Bronchial epithelial cell (primary cell): ENCODE data around the gene TRIM46. TPM values are rescaled to one million over a fixed set of nuclear protein-coding genes. Genes with fewer than 3 reads are reported as not detected.
"Not testable (repeated sequence)": the region's sequence is repeated elsewhere in the genome, so short reads cannot be mapped to it uniquely, and the experiment has no call there.

Experiments used
- DNase-seq: peaks from one replicate; pipeline ENCODE4 v3.0.0-alpha.2; 2010; ENCODE audit warnings: low read depth
- FAIRE-seq: peaks from 2 replicates; lab custom pipeline; 2011; peaks lifted over from hg19 to GRCh38; lab: Jason Lieb, UNC
- H3K27me3 ChIP-seq: 2 replicates; pipeline ENCODE4 v1.5.1; 2011; ENCODE audit warnings: low read length; ENCODE audit not compliant: control insufficient read depth, insufficient read depth
- H3K36me3 ChIP-seq: 2 replicates; pipeline ENCODE4 v1.5.1; 2011; ENCODE audit warnings: low read length; ENCODE audit not compliant: control insufficient read depth, insufficient read depth
- H3K4me3 ChIP-seq: 2 replicates; pipeline ENCODE4 v1.5.1; 2011; ENCODE audit warnings: mild to moderate bottlenecking, low read depth, low read length, control low read depth
- total RNA-seq: library from RNA; depleted of rRNA; stranded (reverse); fragments of >200 nt; gene quantifications from 2 replicates; pipeline ENCODE4 v1.2.1, GENCODE V29; 2014
- TF ChIP-seq, protein P1 (sequence below): IDR thresholded peaks from 2 replicates; pipeline ENCODE4 v1.5.1; 2011; ENCODE audit warnings: mild to moderate bottlenecking, moderate library complexity, low read length, control low read depth, inconsistent platforms; ENCODE audit not compliant: insufficient read depth, severe bottlenecking

The TRIM46 gene
- total RNA-seq, 1 donor from 2014 or later: 0.26 TPM

- TF ChIP-seq, protein P1, sequence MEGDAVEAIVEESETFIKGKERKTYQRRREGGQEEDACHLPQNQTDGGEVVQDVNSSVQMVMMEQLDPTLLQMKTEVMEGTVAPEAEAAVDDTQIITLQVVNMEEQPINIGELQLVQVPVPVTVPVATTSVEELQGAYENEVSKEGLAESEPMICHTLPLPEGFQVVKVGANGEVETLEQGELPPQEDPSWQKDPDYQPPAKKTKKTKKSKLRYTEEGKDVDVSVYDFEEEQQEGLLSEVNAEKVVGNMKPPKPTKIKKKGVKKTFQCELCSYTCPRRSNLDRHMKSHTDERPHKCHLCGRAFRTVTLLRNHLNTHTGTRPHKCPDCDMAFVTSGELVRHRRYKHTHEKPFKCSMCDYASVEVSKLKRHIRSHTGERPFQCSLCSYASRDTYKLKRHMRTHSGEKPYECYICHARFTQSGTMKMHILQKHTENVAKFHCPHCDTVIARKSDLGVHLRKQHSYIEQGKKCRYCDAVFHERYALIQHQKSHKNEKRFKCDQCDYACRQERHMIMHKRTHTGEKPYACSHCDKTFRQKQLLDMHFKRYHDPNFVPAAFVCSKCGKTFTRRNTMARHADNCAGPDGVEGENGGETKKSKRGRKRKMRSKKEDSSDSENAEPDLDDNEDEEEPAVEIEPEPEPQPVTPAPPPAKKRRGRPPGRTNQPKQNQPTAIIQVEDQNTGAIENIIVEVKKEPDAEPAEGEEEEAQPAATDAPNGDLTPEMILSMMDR: no peak
Measured at GRCh38 chr1:155145491-155145890, 28.2 kb upstream of the TRIM46 start.

DNA sequence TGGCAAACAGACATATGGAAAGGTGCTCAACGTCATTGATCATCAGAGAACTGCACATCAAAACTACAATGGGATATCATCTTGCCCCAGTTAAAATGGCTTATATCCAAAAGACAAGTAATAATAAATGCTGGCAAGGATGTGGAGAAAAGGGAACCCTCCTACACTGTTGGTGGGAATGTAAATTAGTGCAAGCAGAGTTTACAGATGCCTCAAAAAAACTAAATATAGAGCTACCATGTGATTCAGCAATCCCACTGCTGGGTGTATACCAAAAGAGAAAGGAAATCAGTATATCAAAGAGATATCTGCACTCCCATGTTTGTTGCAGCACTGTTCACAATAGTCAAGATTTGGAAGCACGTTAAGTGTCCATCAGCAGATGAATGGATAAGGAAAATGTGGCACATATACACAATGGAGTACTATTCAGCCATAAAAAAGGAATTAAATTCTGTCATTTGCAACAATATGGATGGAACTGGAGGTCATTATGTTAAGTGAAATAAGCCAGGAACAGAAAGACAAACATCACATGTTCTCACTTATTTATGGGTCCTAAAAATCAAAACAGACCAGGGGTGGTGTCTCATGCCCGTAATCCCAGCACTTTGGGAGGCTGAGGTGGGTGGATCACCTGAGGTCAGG lies 17.5 kb upstream of the TRIM46 start:
- H3K4me3 ChIP-seq, DNase-seq, FAIRE-seq, H3K36me3 ChIP-seq, H3K27me3 ChIP-seq: not testable (repeated sequence)

More at GRCh38 chr1:155145491-155145890, 28.2 kb upstream of the TRIM46 start:
- no peak for DNase-seq
- Histone ChIP-seq H3K27me3 (no peaks in the 10 kb centered on the region), H3K36me3 (no peaks in the 10 kb centered on the region), H3K4me3 (no peak overlapping the region)
- no peak for FAIRE-seq

GRCh38 chr1:155158991-155159390 lies 14.7 kb upstream of the TRIM46 start:
- H3K36me3 ChIP-seq: no peaks in the 10 kb centered on the region
- FAIRE-seq (no peak), DNase-seq (no peak)
- no peak overlapping the region for H3K4me3 ChIP-seq
- H3K27me3 ChIP-seq: no peaks in the 10 kb centered on the region
- TF ChIP-seq, protein P1: no peak

- TF ChIP-seq, protein P1: no peak
- FAIRE-seq: no peak
- Histone ChIP-seq H3K27me3 (no peaks in the 10 kb centered on the region), H3K36me3 (no peaks in the 10 kb centered on the region), H3K4me3 (no peak overlapping the region)
- no peak for DNase-seq
Measured at GRCh38 chr1:155160128-155160527, 13.5 kb upstream of the TRIM46 start.

DNA sequence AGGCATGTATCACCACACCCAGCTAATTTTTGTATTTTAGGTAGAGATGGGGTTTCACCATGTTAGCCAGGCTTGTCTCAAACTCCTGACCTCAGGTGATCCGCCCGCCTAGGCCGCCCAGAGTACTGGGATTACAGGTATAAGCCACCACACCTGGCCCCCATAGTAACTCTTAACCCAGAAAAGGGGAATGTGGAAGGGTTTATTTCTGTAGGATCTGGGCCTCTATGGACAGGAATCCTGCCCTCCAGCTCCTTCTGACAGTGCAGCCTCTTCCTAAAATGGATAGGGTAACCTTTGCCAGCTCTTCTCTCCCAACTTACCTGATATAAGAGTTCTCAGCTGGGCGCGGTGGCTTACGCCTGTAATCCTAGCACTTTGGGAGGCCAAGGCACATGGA lies 11.0 kb upstream of the TRIM46 start:
- DNase-seq, H3K36me3 ChIP-seq, H3K4me3 ChIP-seq, H3K27me3 ChIP-seq, FAIRE-seq: not testable (repeated sequence)

DNA sequence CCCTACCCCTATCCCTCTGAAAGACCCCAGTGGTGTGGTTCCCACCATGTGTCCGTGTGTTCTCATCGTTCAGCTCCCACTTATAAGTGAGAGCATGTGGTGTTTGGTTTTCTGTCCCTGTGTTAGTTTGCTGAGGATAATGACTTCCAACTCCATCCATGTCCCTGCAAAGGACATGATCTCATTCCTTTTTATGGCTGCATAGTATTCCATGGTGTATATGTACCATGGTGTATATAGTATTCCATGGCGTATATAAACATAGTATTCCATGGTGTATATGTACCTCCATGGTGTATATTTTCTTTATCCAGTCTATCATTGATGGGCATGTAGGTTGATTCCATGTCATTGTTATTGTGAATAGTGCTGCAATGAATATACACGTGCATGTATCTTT lies 9.9 kb upstream of the TRIM46 start:
- not testable (repeated sequence) for H3K36me3 ChIP-seq, DNase-seq, FAIRE-seq, H3K4me3 ChIP-seq, H3K27me3 ChIP-seq

DNA sequence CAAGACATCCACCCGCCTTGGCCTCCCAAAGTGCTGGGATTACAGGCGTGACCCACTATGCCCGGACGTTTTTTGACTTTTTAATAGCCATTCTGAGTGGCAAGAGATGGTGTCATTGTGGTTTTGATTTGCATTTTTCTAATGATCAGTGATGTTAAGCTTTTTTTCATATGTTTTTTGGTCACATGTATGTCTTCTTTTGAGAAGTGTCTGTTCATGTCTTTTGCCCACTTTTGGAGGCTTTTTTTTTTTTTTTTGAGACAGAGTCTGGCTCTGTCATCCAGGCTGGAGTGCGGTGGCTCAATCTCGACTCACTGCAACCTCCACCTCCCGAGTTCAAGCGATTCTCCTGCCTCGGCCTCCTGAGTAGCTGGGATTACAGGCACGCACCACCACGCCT lies 9.0 kb upstream of the TRIM46 start:
- FAIRE-seq, H3K36me3 ChIP-seq, H3K27me3 ChIP-seq, H3K4me3 ChIP-seq, DNase-seq: not testable (repeated sequence)

- H3K4me3 ChIP-seq: no peak overlapping the region
- no peak for FAIRE-seq
Measured at GRCh38 chr1:155166051-155166470, 7.6 kb upstream of the TRIM46 start.

More at GRCh38 chr1:155166051-155166470, 7.6 kb upstream of the TRIM46 start:
- TF ChIP-seq, protein P1: no peak
- peaks cover 3% of the 10 kb centered on the region for H3K36me3 ChIP-seq
- DNase-seq: no peak
- H3K27me3 ChIP-seq: no peaks in the 10 kb centered on the region
